Colonic mucosa (tissue), 4 donors: ENCODE results near the gene CDK6. TPM values are rescaled to one million over a fixed set of nuclear protein-coding genes. Genes with fewer than 3 reads are reported as not detected.

Experiments used
- DNase-seq: peaks from one replicate; pipeline ENCODE4 v3.0.0-alpha.2; 2020
- H3K27ac ChIP-seq: fragments of 200-600 bp; one replicate; pipeline ENCODE4 v1.8.0; 2021
- H3K27me3 ChIP-seq: fragments of 200-600 bp; one replicate; pipeline ENCODE4 v1.8.0; 2021
- H3K36me3 ChIP-seq: fragments of 200-600 bp; one replicate; pipeline ENCODE4 v1.8.0; 2021
- H3K4me1 ChIP-seq: fragments of 200-600 bp; one replicate; pipeline ENCODE4 v1.8.0; 2021; ENCODE audit warnings: mild to moderate bottlenecking
- H3K4me3 ChIP-seq: fragments of 200-600 bp; one replicate; pipeline ENCODE4 v1.8.0; 2021
- H3K9ac ChIP-seq, 2 donors: one replicate each; pipeline ENCODE4 v1.7.0; 2013; ENCODE audit warnings: control low read depth in 2 of 2, low read depth in 2 of 2, low read length in 2 of 2
- H3K9me3 ChIP-seq: fragments of 200-600 bp; one replicate; pipeline ENCODE4 v1.8.0; 2021
- CTCF ChIP-seq: fragments of 200-600 bp; IDR thresholded peaks from one replicate; pipeline ENCODE4 v1.8.0; 2022; ENCODE audit warnings: antibody characterized with exemption, mild to moderate bottlenecking
- intact Hi-C: fragments of 100-400 bp; cut with DNase I; formaldehyde crosslinking; loops from one replicate; pipeline ENCODE4 v1.14.1; 2022
- total RNA-seq, 2 donors: library from RNA; stranded (reverse); fragmentation: NEBNext Ultra II Directional in 1 of 2; extraction: Animal tissue kit (Norgen Biotek cat#: 25700) in 1 of 2; gene quantifications; one replicate each; pipeline ENCODE4 v1.2.1, GENCODE V29; 2021
- donor health status: healthy.
- donor health status: DM: no; HTN: no; CAD: no.
- donor health status: DM: no; HTN: no; CAD: no.

CDK6 gene
- total RNA-seq, 2 donors from 2014 or later = 37.1 to 55.4 TPM

- no peak for TF ChIP-seq CTCF
- peak overlapping the region; percentile 87 for H3K27ac ChIP-seq
- DNase-seq = peak; percentile 56
- H3K4me1 ChIP-seq = no peaks in the 10 kb centered on the region
- H3K9ac ChIP-seq = peak overlapping the region; percentile 61 to 85
- no peaks in the 10 kb centered on the region for H3K27me3 ChIP-seq
- H3K9me3 ChIP-seq = no peaks in the 10 kb centered on the region
- H3K4me3 ChIP-seq = peak overlapping the region; percentile 77
- H3K36me3 ChIP-seq = no peaks in the 10 kb centered on the region
- intact Hi-C loops = no loop called here
Observed at GRCh38 chr7:92835851-92836488, 403 bp downstream of the CDK6 start.

GRCh38 chr7:92835261-92835850 is 1.0 kb downstream of the CDK6 start:
- no peaks in the 10 kb centered on the region for H3K27me3 ChIP-seq
- no peak for TF ChIP-seq CTCF
- peak overlapping the region; percentile 77 for H3K4me3 ChIP-seq
- peak overlapping the region; percentile 87 for H3K27ac ChIP-seq
- H3K36me3 ChIP-seq = no peaks in the 10 kb centered on the region
- peak; percentile 80 for DNase-seq
- intact Hi-C loops = no loop called here
- peak overlapping the region; percentile 52 to 85 for H3K9ac ChIP-seq
- no peaks in the 10 kb centered on the region for H3K4me1 ChIP-seq
- H3K9me3 ChIP-seq = no peaks in the 10 kb centered on the region

GRCh38 chr7:92834507-92835260 is 1.7 kb downstream of the CDK6 start:
- peak overlapping the region; percentile 52 to 85 for H3K9ac ChIP-seq
- no peaks in the 10 kb centered on the region for H3K4me1 ChIP-seq

GRCh38 chr7:92833766-92834506 is 2.4 kb downstream of the CDK6 start:
- H3K4me1 ChIP-seq = no peaks in the 10 kb centered on the region
- intact Hi-C loops = loop anchor here (2.0 to 5.0 kb wide), 2 partner anchors 142 to 213 kb away; no protein-coding TSS in a partner anchor
- peak overlapping the region; percentile 87 for H3K27ac ChIP-seq
- no peaks in the 10 kb centered on the region for H3K27me3 ChIP-seq
- H3K9me3 ChIP-seq = no peaks in the 10 kb centered on the region
- peak; percentile 92 for DNase-seq
- peak; percentile 17 for TF ChIP-seq CTCF
- peak overlapping the region; percentile 77 for H3K4me3 ChIP-seq
- peak overlapping the region; percentile 52 to 85 for H3K9ac ChIP-seq
- H3K36me3 ChIP-seq = no peaks in the 10 kb centered on the region

More at GRCh38 chr7:92834507-92835260, 1.7 kb downstream of the CDK6 start:
- Histone ChIP-seq H3K27ac (peak overlapping the region; percentile 87), H3K9me3 (no peaks in the 10 kb centered on the region), H3K27me3 (no peaks in the 10 kb centered on the region), H3K36me3 (no peaks in the 10 kb centered on the region), H3K4me3 (peak overlapping the region; percentile 77)
- intact Hi-C loops = loop anchor here (5.0 kb wide), 1 partner anchor 142 kb away; no protein-coding TSS in a partner anchor
- peak; percentile 56 for DNase-seq
- TF ChIP-seq CTCF = no peak
